Fibroblast of skin of right biceps (primary cell): Measurements from ENCODE around the gene CAP1.

Experiments
- DNase-seq: peaks from one replicate; pipeline ENCODE4 v3.0.0-alpha.2; 2013

CAP1 gene

GRCh38 chr1:40059338-40059959 lies 18.9 kb downstream of the CAP1 start:
- DNase-seq: peak; percentile 37

- DNase-seq: no peak
These were observed 19.6 kb downstream of the CAP1 start for GRCh38 chr1:40059960-40060750.

- no peak for DNase-seq
These were observed 24.4 kb downstream of the CAP1 start for GRCh38 chr1:40064797-40065499.

- DNase-seq: peak; percentile 24
These were observed 26.5 kb downstream of the CAP1 start for GRCh38 chr1:40067023-40067422.

- DNase-seq: no peak
These were observed 27.3 kb downstream of the CAP1 start for GRCh38 chr1:40067851-40068250.

- no peak for DNase-seq
These were observed 31.6 kb downstream of the CAP1 start for GRCh38 chr1:40072142-40072541.

- DNase-seq: no peak
These were observed 32.5 kb downstream of the CAP1 start for GRCh38 chr1:40073062-40073461.

- DNase-seq: no peak
These were observed 34.7 kb downstream of the CAP1 start for GRCh38 chr1:40075266-40075665.

- DNase-seq: peak; percentile 80
These were observed 36.4 kb downstream of the CAP1 start for GRCh38 chr1:40076895-40077312.

- peak; percentile 57 for DNase-seq
These were observed 38.2 kb downstream of the CAP1 start for GRCh38 chr1:40078512-40079333.

GRCh38 chr1:40079774-40080400 lies 39.4 kb downstream of the CAP1 start:
- DNase-seq: no peak

- no peak for DNase-seq
These were observed 41.3 kb downstream of the CAP1 start for GRCh38 chr1:40081871-40082270.

GRCh38 chr1:40084750-40085149 lies 44.2 kb downstream of the CAP1 start:
- peak; percentile 49 for DNase-seq

GRCh38 chr1:40090652-40091355 lies 50.3 kb downstream of the CAP1 start:
- DNase-seq: peak; percentile 5

GRCh38 chr1:40092241-40092640 lies 51.7 kb downstream of the CAP1 start:
- DNase-seq: no peak

- DNase-seq: peak; percentile 55
These were observed 52.4 kb downstream of the CAP1 start for GRCh38 chr1:40092706-40093639.

- DNase-seq: no peak
These were observed 54.1 kb downstream of the CAP1 start for GRCh38 chr1:40094466-40095110.

GRCh38 chr1:40095806-40096205 lies 55.3 kb downstream of the CAP1 start:
- DNase-seq: no peak

- DNase-seq: no peak
These were observed 56.1 kb downstream of the CAP1 start for GRCh38 chr1:40096646-40096976.
